ENCODE results near the gene NTM.
"Not testable (repeated sequence)": the region's sequence is repeated elsewhere in the genome, so short reads cannot be mapped to it uniquely, and the experiment has no call there.

Gene NTM

DNA sequence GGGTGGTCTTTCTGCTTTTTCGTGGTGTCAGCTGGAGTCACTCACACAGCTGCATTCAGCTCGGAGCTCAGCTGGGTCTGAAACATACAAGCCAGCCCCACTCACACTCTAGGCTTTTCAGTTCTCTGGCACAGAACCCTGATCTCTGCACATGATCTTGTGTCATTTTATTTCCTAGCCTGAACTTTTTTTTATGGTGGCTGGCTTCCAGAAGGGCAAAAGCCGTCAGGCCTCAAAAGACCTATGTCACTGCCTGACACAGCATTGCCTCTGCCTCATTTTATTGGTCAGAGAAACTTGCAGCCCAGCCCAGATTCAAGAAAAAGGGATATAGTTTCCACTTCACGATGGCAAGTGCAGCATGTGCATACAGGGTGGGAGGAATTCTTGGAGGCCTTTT lies 117.8 kb downstream of the NTM start:
- H3K4me1 ChIP-seq (ENCODE audit: control insufficient read depth, insufficient read depth, low read length), result no peaks in the 10 kb centered on the region
- no peak overlapping the region for H3K9ac ChIP-seq (ENCODE audit: low read depth, low read length)
- H3K27me3 ChIP-seq (ENCODE audit: control insufficient read depth, insufficient read depth, low read length), result no peaks in the 10 kb centered on the region
- no peaks in the 10 kb centered on the region for H3K9me3 ChIP-seq (ENCODE audit: control insufficient read depth, insufficient read depth, low read length)
- H3K4me3 ChIP-seq (ENCODE audit: low read depth, low read length), result no peak overlapping the region
- no peaks in the 10 kb centered on the region for H3K36me3 ChIP-seq (ENCODE audit: control insufficient read depth, insufficient read depth, low read length)

DNA sequence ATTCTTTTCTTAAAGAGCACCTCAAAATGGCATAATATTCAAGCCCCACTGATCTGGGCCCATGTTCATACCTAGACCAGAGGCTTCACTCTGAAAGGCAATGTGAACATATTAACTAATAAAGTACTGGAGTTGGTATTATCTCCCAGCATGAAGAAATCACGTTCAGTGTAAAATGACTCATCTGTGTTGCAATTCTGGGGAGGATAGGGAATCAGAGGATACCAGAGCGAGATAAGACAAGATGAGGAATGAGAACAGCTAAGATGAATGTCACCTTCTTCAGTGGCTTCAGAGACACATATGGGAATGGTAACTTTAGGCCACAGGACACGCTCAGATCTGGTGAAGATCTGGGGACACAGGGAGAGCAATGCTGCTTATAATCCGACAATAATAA lies 121.1 kb downstream of the NTM start:
- Histone ChIP-seq H3K27me3 (ENCODE audit: control insufficient read depth, insufficient read depth, low read length) (no peaks in the 10 kb centered on the region), H3K9ac (ENCODE audit: low read depth, low read length) (no peak overlapping the region), H3K36me3 (ENCODE audit: control insufficient read depth, insufficient read depth, low read length) (no peaks in the 10 kb centered on the region), H3K4me1 (ENCODE audit: control insufficient read depth, insufficient read depth, low read length) (no peaks in the 10 kb centered on the region), H3K9me3 (ENCODE audit: control insufficient read depth, insufficient read depth, low read length) (no peaks in the 10 kb centered on the region), H3K4me3 (ENCODE audit: low read depth, low read length) (no peak overlapping the region)

DNA sequence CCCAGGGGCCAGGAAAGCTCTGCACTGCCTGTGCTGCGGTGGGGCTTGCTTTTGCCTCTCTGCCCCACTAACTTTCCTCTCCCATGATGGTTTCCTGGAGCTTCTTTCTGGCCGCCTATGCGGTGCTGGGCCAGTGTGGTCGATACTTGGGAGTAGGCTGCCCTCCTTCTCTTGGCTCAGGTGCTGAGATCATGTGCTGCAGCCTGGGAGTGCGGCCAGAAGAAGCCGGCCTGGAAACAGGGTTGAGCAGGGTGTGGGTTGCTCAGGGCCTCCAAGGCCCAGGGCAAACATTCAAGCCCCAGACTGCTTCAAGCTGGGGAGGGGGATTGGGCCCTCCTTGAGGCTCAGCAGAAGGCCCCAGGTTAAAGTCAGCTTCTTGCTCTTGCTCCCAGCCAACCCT lies 125.0 kb downstream of the NTM start:
- Histone ChIP-seq H3K9me3 (ENCODE audit: control insufficient read depth, insufficient read depth, low read length) (no peaks in the 10 kb centered on the region), H3K27me3 (ENCODE audit: control insufficient read depth, insufficient read depth, low read length) (no peaks in the 10 kb centered on the region), H3K4me1 (ENCODE audit: control insufficient read depth, insufficient read depth, low read length) (no peaks in the 10 kb centered on the region), H3K4me3 (ENCODE audit: low read depth, low read length) (no peak overlapping the region), H3K9ac (ENCODE audit: low read depth, low read length) (no peak overlapping the region), H3K36me3 (ENCODE audit: control insufficient read depth, insufficient read depth, low read length) (no peaks in the 10 kb centered on the region)

DNA sequence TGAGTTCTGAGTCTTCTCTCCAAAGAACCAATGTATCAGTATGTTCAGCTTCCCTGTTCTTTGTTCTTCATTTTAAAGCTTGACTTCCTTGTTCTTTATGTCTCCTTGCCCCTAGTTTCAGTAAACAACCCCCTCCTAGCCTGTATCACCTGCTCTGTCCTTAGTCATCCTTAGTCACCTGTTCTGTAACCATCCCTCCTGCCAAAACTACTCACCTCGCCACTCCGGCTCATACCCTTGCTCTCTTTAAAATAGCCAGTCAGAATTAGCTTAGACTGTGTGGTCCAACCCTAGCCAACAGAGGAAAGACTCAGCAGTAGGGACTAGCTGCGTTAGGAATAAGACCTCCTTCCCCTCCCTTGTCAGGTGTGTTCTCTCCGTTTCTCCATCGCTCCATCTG lies 127.3 kb downstream of the NTM start:
- H3K9me3 ChIP-seq (ENCODE audit: control insufficient read depth, insufficient read depth, low read length); H3K27me3 ChIP-seq (ENCODE audit: control insufficient read depth, insufficient read depth, low read length); H3K9ac ChIP-seq (ENCODE audit: low read depth, low read length); H3K4me3 ChIP-seq (ENCODE audit: low read depth, low read length); H3K36me3 ChIP-seq (ENCODE audit: control insufficient read depth, insufficient read depth, low read length); H3K4me1 ChIP-seq (ENCODE audit: control insufficient read depth, insufficient read depth, low read length): not testable (repeated sequence)

DNA sequence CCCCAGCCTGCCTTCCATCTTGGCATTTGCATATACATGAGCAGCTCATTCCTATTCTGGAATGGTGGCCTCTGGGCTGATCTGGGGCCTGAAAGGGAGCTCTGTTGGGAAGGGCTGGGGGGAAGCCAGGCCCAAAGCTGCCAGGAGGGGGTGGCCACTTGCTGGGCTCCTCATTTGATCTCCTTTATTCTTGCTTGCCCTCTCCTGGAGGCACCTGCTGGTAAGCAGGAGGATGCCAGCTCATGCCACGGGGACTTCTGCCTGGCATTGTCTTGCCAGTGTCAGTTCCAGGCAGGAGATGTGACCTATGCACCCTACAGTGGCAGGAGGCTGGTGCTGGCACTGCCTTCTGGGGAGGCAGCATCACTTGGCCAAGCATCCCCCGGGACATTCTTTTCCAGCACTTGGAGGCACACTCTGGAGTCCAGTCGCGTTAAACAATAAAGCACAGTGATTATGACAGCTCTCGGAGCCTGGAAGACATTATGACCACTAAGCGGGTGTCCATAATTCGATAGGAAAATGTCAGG lies 128.3 kb downstream of the NTM start:
- H3K4me3 ChIP-seq (ENCODE audit: low read depth, low read length), result no peak overlapping the region
- no peaks in the 10 kb centered on the region for H3K4me1 ChIP-seq (ENCODE audit: control insufficient read depth, insufficient read depth, low read length)
- H3K27me3 ChIP-seq (ENCODE audit: control insufficient read depth, insufficient read depth, low read length), result no peaks in the 10 kb centered on the region
- no peaks in the 10 kb centered on the region for H3K9me3 ChIP-seq (ENCODE audit: control insufficient read depth, insufficient read depth, low read length)
- H3K9ac ChIP-seq (ENCODE audit: low read depth, low read length), result no peak overlapping the region
- no peaks in the 10 kb centered on the region for H3K36me3 ChIP-seq (ENCODE audit: control insufficient read depth, insufficient read depth, low read length)

DNA sequence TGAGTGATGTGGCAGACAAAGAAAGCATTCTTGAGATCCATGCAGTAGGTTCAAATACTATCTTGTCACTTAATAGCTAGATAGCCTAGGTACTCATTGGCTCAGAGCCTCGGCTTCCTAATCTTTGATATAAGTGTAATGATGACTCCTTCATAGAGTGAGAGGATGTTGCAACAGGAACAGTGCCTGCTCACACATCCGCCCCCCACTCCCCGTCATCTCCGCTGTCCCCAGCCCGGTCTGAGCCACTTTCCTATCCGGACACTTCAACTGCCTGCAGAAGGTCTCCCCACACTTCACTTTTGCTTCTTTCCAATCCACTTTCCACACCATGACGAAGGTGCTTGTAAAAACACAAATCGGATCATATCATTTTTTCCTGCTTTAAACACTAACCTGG lies 128.8 kb downstream of the NTM start:
- Histone ChIP-seq H3K4me3 (ENCODE audit: low read depth, low read length) (no peak overlapping the region), H3K9me3 (ENCODE audit: control insufficient read depth, insufficient read depth, low read length) (no peaks in the 10 kb centered on the region), H3K27me3 (ENCODE audit: control insufficient read depth, insufficient read depth, low read length) (no peaks in the 10 kb centered on the region), H3K4me1 (ENCODE audit: control insufficient read depth, insufficient read depth, low read length) (no peaks in the 10 kb centered on the region), H3K36me3 (ENCODE audit: control insufficient read depth, insufficient read depth, low read length) (no peaks in the 10 kb centered on the region), H3K9ac (ENCODE audit: low read depth, low read length) (no peak overlapping the region)

DNA sequence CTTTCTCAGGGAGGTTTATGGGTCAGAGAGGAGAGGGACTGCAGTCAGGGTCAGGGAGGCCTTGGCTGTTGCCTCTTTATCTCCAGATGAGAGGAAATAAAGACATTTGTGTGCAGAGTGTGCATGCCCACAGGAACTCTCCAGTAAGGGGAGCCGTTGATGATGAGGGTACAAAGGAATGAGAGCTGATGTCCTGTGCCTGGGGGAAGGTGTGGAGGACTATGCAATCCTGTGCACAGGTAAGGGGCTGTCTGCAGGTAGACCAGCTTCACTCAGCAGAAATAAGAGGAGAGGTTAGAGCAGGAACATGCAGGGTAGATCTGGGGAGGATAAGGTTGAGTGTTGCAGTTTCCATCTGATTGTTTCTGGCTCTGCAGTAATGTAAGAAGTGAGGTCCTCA lies 132.6 kb downstream of the NTM start:
- Histone ChIP-seq H3K27me3 (ENCODE audit: control insufficient read depth, insufficient read depth, low read length) (no peaks in the 10 kb centered on the region), H3K4me1 (ENCODE audit: control insufficient read depth, insufficient read depth, low read length) (no peaks in the 10 kb centered on the region), H3K4me3 (ENCODE audit: low read depth, low read length) (no peak overlapping the region), H3K36me3 (ENCODE audit: control insufficient read depth, insufficient read depth, low read length) (no peaks in the 10 kb centered on the region), H3K9me3 (ENCODE audit: control insufficient read depth, insufficient read depth, low read length) (no peaks in the 10 kb centered on the region), H3K9ac (ENCODE audit: low read depth, low read length) (no peak overlapping the region)

DNA sequence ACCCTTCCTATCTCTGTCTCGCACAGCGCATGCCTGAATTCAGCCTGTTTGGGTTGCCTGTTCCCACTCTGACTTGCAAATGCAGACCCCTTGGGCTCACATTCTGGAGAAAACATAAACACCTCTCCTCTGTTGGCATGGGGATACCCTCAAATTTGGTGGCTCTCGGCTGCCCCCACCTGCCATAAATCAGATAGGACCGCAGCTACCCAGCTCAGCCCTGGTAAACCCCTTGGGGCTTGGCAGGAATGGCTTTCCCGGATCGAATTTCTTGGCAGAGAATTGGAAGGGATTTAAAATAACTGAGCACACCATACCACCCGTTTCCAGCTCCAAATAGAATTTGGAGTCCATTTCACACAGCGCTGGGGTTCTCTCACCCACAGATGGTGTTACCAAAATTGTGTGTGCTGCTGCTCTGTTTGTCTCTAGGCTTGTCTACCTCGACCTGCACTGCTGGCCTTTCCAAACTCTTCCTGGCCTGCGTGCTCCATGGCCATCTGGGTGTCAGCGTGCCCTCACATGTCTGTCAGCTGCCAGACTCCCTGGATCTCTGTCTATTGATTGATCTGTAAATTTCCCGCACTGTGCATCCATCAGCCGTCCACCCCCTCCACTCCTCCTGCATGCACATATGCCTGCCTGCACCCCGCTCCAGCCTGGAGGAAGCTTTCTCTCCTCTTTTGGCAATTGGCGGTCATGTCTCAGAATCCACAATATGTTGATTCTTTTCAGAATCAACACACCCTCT lies 134.0 kb downstream of the NTM start:
- H3K9ac ChIP-seq (ENCODE audit: low read depth, low read length), result no peak overlapping the region

DNA sequence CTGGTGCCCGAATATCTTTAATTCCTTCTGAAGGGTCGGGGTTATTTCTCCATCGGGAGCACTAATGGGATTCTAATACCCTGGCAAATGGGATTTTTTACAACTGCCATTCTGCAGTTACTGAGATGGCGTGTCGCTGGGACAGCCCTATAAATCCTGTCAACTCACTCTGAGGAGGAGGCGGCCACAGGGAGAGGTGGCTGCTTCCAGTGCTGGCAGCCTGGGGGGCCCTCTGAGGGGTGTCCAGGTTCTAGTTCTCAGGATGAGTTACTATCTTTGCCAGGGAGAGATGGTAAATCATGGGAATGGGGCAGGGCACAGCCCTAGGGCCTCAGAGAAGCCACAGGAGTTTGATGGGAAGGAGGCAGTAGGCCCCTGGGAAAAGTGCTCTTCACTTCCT lies 135.9 kb downstream of the NTM start:
- Histone ChIP-seq H3K9ac (ENCODE audit: low read depth, low read length) (no peak overlapping the region), H3K36me3 (ENCODE audit: control insufficient read depth, insufficient read depth, low read length) (no peaks in the 10 kb centered on the region), H3K4me1 (ENCODE audit: control insufficient read depth, insufficient read depth, low read length) (no peaks in the 10 kb centered on the region), H3K27me3 (ENCODE audit: control insufficient read depth, insufficient read depth, low read length) (no peaks in the 10 kb centered on the region), H3K9me3 (ENCODE audit: control insufficient read depth, insufficient read depth, low read length) (no peaks in the 10 kb centered on the region), H3K4me3 (ENCODE audit: low read depth, low read length) (no peak overlapping the region)

More for the DNA sequence above, 134.0 kb downstream of the NTM start:
- no peaks in the 10 kb centered on the region for H3K9me3 ChIP-seq (ENCODE audit: control insufficient read depth, insufficient read depth, low read length)
- no peaks in the 10 kb centered on the region for H3K27me3 ChIP-seq (ENCODE audit: control insufficient read depth, insufficient read depth, low read length)
- H3K4me1 ChIP-seq (ENCODE audit: control insufficient read depth, insufficient read depth, low read length), result no peaks in the 10 kb centered on the region
- no peaks in the 10 kb centered on the region for H3K36me3 ChIP-seq (ENCODE audit: control insufficient read depth, insufficient read depth, low read length)
- H3K4me3 ChIP-seq (ENCODE audit: low read depth, low read length), result no peak overlapping the region

DNA sequence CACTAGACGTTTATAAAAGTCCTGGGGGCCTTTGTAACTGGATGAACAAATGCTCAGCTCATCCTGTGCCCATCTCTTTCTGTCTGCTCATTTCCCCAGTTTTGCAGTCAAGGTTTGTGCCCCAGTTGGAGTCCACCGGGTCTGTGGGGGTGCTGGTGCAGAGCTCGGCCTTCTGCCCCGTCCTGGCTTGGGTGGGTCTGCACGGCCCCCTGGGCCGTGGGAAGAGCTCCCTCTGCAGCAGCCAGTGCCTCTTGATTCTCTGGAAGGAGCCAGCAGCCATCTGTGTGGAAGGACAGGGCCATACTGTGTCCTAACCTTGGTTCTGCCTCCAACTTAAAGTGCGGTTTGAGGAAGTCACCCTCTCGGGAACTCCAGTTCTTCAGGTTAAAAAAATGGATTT lies 140.2 kb downstream of the NTM start:
- no peaks in the 10 kb centered on the region for H3K27me3 ChIP-seq (ENCODE audit: control insufficient read depth, insufficient read depth, low read length)
- no peaks in the 10 kb centered on the region for H3K4me1 ChIP-seq (ENCODE audit: control insufficient read depth, insufficient read depth, low read length)
- H3K36me3 ChIP-seq (ENCODE audit: control insufficient read depth, insufficient read depth, low read length), result no peaks in the 10 kb centered on the region
- no peak overlapping the region for H3K9ac ChIP-seq (ENCODE audit: low read depth, low read length)
- H3K4me3 ChIP-seq (ENCODE audit: low read depth, low read length), result no peak overlapping the region
- no peaks in the 10 kb centered on the region for H3K9me3 ChIP-seq (ENCODE audit: control insufficient read depth, insufficient read depth, low read length)

DNA sequence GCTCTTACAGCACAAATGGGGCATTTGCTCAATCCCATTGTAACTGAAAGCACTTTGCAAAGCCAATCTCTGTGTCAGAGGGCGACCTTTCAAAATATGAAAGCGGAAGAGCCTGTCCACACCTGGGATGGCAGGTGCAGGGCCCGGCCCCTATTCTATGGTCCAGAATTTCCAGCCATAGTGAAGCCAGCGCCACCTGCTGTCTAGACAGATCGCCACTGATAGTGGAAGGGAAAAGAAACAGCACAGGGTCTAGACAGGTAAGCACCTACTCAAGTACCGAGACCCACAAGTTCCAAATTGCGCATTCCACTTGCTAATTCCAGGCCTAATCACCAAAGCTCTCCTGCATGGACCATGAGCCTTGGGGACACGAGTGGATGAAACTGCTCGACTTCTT lies 141.4 kb downstream of the NTM start:
- H3K4me1 ChIP-seq (ENCODE audit: control insufficient read depth, insufficient read depth, low read length), result no peaks in the 10 kb centered on the region
- no peaks in the 10 kb centered on the region for H3K9me3 ChIP-seq (ENCODE audit: control insufficient read depth, insufficient read depth, low read length)
- H3K4me3 ChIP-seq (ENCODE audit: low read depth, low read length), result no peak overlapping the region
- no peaks in the 10 kb centered on the region for H3K36me3 ChIP-seq (ENCODE audit: control insufficient read depth, insufficient read depth, low read length)
- no peak overlapping the region for H3K9ac ChIP-seq (ENCODE audit: low read depth, low read length)
- no peaks in the 10 kb centered on the region for H3K27me3 ChIP-seq (ENCODE audit: control insufficient read depth, insufficient read depth, low read length)

DNA sequence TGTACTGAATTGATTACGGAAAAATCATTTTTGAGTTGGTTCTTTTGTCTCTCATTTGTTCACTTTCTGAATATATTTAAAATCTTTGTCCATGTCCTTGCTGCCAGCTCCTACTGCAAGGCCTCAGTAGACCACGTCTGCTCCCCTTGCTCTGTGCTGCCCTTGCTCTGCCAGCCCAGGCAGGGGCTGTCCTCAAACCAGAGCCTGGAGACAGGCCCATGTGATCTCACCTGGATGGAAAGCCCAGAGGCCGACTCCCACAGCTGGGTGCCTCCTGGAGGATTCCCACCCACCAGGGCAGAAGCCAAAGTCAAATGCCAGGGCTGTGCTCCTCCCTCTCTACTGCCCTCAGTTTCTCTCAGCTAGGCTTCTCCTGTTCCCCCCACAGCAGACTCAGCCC lies 141.8 kb downstream of the NTM start:
- Histone ChIP-seq H3K4me3 (ENCODE audit: low read depth, low read length) (no peak overlapping the region), H3K9me3 (ENCODE audit: control insufficient read depth, insufficient read depth, low read length) (no peaks in the 10 kb centered on the region), H3K36me3 (ENCODE audit: control insufficient read depth, insufficient read depth, low read length) (no peaks in the 10 kb centered on the region), H3K9ac (ENCODE audit: low read depth, low read length) (no peak overlapping the region), H3K27me3 (ENCODE audit: control insufficient read depth, insufficient read depth, low read length) (no peaks in the 10 kb centered on the region), H3K4me1 (ENCODE audit: control insufficient read depth, insufficient read depth, low read length) (no peaks in the 10 kb centered on the region)
